Posterior vena cava (tissue), 2 donors: ENCODE results near the gene PLB1. TPM values are rescaled to one million over a fixed set of nuclear protein-coding genes. Genes with fewer than 3 reads are reported as not detected.

Experiments used
- DNase-seq: peaks from one replicate; pipeline ENCODE4 v3.0.0-alpha.2; 2020; ENCODE audit warnings: low spot score
- intact Hi-C, 2 donors: fragments of 100-400 bp; cut with DNase I; formaldehyde crosslinking; loops; one replicate each; pipeline versions ENCODE4 v1.14.1 to v1.14.2; 2022 to 2023
- total RNA-seq, 2 donors: library from RNA; stranded (reverse); fragmentation: NEBNext Ultra II Directional; extraction: Animal tissue kit (Norgen Biotek cat#: 25700); gene quantifications; one replicate each; pipeline ENCODE4 v1.2.1, GENCODE V29; 2021
- donor health status: DM: yes; HTN: yes; CAD: no.
- donor health status: DM: yes; HTN: yes; CAD: no.

Gene PLB1
- total RNA-seq, 2 donors from 2014 or later = 3.2 to 9.5 TPM

- intact Hi-C loops = no loop called here
- DNase-seq = no peak
Measured at GRCh38 chr2:28488858-28489575, 6.8 kb upstream of the PLB1 start.

GRCh38 chr2:28490558-28490957 is 5.3 kb upstream of the PLB1 start:
- DNase-seq = no peak
- intact Hi-C loops = no loop called here

GRCh38 chr2:28492282-28492681 is 3.6 kb upstream of the PLB1 start:
- no peak for DNase-seq
- intact Hi-C loops = no loop called here

DNA sequence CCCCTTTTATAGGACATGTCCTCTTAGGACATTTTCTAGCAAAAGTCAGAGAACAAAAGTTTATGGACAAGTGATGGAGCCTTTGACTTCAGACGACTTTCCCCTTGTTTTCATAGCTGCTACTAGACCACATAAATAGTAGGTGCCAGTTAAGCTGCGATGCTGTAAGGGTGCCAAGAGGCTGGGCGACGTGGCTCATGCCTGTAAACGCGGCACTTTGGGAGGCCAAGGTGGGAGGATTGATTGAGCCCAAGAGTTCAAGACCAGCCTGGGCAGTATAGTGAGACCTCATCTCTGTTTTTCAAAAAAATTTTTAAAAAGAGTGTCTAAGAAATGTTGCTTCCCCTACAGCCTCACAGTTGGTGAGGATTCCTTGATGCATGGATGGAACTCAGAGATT is 2.2 kb upstream of the PLB1 start:
- intact Hi-C loops = no loop called here
- DNase-seq = no peak

DNA sequence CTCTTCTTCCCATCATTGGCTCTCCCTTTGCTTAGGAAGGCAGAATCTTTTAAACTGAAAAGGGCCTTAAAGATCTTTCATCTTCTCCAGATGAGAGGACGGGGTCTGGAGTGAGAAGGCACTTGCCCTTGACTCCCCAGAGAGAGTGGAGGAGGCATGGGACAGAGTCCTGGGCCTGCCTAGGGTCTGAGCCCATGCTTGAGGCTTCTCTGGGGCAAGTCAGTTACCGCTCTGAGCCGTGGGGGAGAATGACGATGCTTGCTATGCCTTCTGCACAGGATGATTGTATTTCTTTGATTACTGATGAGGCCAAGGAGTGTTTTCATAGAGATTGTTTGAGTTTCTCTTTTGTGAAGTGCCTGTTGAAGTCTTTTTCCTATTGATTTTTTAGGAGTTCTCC is 921 bp downstream of the PLB1 start:
- DNase-seq = no peak
- intact Hi-C loops = no loop called here

GRCh38 chr2:28497206-28497605 is 1.3 kb downstream of the PLB1 start:
- intact Hi-C loops = no loop called here

GRCh38 chr2:28499282-28499681 is 3.4 kb downstream of the PLB1 start:
- no peak for DNase-seq
- intact Hi-C loops = no loop called here

More at GRCh38 chr2:28497206-28497605, 1.3 kb downstream of the PLB1 start:
- DNase-seq = no peak

DNA sequence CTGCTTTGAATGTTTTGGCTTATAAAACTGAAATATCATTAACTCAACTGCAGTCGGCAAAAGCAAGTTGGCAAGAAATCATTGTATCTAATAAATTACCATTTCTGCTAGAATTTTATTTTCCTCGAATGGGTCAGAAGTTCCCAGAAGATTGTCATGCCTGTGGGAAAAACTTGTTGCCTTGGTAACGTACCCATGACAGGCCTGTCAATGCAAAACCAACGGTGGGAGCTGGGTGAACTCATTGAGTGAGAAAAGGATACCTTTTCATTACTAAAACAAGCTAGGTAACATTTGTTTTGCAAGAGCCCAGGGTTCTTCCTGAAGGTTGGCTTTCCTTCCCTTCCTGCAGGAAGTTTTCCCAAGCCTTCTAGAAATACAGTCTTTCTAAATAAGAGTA is 9.5 kb downstream of the PLB1 start:
- no peak for DNase-seq
- intact Hi-C loops = no loop called here

DNA sequence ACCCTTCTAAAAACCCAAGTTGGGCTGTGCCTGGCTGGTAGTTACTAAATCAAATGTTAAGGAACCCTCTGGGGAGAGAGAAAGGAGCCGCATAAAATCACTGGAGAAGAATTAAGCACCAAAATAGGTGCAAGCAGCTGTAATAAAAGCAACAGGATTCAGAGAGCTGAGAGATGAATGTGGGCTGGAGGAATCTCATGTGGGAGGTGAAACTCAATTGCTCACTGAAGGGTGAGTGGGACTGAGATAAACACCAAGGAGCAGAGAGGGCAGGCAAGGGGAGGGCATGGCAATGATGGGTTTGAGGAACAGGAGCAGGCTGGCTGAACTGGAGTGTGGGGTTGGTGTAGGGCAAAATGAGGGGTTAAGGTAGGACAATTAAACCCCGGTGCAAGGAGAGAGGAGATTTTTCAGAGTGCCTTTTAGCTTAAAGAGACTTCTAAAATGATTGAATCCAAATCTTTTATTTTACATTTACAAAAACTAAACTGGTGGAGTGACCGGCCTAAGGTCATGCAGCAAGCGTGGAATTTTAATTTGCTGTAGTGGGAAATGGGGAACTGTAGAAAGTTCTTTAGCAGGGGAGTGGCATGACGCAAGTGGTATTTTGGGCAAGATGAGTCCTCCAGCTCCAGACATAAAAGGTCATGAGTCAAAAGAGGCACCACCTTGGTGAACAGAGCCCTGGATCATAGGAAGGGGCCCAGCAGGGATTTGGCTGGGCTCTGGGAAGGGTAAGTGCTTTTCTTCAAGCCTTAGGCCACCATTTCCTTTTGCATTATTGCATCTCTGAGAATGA is 10.5 kb downstream of the PLB1 start:
- DNase-seq = no peak
- intact Hi-C loops = no loop called here

DNA sequence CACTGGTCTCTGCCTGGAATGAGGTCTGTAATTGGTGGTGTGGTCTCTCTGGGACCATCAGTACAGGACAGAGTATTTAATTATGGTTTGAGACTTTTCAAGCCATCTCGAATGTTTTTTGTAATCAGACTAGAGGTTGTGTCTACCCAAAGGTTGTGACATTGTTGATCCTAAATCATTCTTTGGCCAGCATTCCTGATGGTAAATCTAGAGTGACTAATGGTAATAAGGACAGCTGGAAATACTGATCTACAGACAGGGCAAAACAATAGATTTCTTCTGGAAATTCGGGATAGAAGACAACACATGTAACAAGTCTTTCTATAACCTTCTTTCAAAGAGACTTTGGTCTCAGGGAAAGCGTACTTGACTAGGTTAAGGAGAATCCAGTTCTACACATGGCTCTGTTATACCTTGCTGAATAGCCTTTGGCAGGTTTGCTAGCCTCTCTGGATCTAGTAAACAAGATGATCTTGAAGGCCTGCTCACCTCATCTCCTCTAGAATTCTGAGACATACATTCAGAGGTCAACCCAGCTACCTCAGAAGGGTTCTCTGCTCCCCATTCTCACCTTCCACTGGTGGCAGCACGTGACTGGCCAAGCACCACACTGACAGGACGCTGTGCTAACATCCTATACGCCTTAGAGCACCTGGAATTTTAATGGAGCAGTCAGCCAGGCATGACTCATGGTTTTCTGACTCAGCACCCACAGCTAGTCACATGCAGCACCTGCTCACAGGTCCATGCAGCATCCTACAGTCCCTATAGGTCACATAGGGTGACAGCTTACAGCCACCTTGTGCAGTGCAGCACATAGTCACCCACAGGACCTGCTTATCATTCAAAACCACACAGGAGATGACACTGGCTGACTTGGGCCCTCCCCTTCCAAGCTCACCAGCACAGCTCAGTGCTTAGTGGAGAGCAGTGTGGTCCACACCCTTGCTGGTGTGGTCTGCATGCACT is 12.2 kb downstream of the PLB1 start:
- intact Hi-C loops = no loop called here
- no peak for DNase-seq

DNA sequence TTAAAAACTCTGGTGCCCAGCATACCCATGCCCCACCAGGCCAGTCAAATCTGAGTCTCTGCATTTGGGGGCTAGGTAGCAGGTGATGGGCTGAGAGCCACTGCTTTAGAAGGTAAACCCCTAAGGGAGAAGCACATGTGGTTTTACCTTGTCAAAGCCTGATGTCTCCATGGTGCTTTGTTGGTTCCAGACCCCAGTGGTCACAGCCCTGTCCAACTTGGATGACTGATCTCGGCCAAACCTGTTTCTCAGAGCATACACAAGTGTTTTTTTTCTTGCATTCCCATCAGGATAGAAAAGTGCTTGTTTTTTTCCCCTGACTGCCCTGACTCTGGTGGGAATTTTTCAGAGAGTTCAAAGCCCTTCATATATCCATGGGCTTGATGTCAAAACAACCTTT is 13.5 kb downstream of the PLB1 start:
- intact Hi-C loops = no loop called here
- no peak for DNase-seq

DNA sequence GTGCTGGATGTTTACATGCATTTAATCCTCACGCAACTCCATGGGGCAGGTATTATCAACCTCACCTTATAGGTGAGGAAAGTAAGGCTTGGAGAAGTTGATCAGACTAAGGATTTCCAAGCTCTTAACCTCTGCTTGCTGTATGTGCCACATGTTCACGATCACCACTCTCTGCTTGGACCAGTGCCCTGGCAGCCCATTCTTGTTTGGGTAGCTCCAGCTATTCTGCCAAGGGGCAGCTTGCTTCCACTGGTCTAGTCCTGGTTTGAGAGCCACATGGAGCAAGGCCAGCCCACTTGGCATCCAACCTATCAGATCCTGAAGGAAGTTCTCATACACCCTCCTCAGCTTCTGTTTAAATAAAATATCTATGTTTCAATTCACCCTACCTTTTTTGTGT is 14.3 kb downstream of the PLB1 start:
- DNase-seq = no peak

DNA sequence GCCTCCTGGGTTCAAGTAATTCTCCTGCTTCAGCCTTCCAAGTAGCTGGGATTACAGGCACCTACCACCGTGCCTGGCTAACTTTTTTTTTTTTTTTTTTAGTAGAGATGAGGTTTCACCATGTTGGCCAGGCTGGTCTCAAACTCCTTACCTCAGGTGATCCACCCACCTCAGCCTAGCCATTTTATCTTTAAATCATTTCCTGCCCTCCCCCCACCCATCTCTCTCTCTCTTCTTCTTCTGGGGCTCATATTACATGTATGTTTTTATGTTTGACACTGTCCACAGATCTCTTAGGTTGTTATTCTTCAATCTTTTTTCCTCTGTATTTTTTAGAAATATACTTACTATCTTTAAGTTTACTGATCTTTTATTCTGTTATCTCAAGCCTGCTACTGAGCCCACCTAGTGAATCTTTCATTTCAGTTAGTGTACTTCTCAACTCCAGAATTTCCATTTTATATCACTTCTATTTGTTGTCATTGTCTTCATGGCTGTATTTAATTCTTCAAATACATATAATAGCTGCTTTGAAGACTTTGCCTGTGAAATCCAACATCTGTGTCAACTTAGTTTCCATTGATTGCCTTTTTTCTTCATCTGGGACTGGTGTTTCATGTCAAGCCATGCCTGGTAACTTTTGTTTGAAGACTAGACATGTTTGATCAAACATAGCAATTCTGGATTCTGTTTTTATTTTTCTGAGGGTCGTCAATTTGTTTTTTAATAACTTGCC is 16.2 kb downstream of the PLB1 start:
- DNase-seq = no peak
- intact Hi-C loops = no loop called here

More for the DNA sequence above, 14.3 kb downstream of the PLB1 start:
- intact Hi-C loops = no loop called here

GRCh38 chr2:28512607-28512965 is 16.7 kb downstream of the PLB1 start:
- DNase-seq = no peak
- intact Hi-C loops = no loop called here

- DNase-seq = no peak
- intact Hi-C loops = no loop called here
Measured at GRCh38 chr2:28513097-28513496, 17.2 kb downstream of the PLB1 start.

DNA sequence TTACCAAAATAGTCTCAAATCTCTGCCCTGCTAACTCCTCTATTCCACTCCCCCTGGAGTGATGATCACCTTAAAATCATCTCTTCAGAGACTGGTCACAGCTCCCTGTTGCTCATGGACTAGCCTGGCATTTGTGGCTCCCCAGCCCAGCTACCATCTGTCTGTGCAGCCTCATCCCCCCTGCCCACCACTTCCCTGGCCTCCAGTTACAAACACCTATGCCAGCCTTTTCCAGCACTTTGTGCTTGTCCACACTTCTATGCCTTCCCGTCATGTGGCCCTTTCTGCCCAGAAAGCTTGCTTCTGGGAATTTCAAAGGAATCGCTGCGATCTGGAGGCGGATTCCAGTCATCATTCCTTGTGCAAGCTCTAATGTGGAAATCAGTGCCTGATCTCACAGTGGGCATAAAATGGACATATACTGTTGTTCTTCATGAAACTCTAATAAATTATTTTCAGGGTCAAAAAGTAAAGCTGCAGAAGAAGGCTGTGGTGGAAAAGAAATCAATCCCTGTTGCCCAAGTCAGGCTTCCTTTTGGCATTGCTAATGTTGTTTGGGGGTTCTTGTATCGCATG is 19.4 kb downstream of the PLB1 start:
- no peak for DNase-seq
- intact Hi-C loops = no loop called here

DNA sequence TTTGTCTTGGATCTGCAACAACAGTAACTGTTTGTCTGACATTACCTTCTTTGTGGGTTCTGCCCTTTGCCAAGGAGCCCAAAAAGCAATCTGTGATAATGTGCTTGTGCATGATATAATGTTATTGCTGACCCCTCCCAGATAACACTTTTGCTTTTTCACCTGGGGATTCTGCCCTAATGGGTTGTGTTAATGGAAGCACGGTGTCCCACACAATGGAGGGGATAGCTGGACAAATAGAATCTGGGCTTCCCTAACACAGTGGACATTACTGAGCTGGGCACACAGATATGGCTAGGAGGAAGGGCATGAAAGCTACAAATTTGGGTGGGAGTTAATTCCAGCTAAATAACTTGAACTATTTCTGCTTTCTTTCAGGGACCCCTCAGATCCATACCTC is 20.6 kb downstream of the PLB1 start:
- no peak for DNase-seq
- intact Hi-C loops = no loop called here

DNA sequence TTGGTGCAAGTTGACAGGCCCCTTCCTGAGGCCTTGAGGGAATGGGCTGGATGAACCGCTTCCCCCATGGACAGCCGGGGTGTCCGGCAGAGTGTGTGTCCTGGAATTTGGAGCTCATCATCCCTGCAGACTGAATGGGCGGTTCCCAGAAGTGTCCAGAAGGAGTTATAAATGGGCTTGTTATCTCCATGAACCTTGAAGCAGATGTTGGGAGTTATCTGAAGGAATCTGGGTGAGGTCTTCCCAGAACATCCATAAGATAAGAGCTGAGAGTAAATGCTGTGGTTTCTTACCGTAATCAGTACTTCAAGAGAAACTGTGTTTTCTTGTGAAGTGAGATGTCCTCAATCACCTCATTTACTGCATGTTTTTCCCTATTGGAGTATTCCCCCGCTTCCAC is 21.1 kb downstream of the PLB1 start:
- no peak for DNase-seq
- intact Hi-C loops = no loop called here

DNA sequence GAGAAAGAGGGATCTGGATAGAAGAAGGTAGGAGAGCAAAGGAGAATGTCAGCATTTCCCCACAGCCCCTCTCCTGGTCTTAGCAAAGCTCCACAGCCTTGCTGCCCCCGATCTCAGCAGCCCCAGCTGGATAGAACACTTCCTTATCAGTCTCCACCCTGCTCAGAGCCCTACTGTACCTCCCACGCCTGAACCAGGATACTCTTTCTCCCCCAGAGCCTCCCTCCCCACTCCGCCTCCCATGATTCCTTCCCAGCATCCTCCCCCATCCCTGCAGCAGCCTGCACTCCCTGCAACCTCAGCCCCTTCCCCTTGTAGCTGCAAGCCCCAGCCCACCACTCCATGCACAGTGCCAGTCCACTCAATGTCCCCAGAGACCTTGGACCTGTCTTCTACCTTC is 25.8 kb downstream of the PLB1 start:
- no peak for DNase-seq
- intact Hi-C loops = no loop called here
